PC-9 (cell line): ENCODE data around the gene C1orf74. TPM values are rescaled to one million over a fixed set of nuclear protein-coding genes. Genes with fewer than 3 reads are reported as not detected.

Source experiments
- BruUV-seq: library from RNA; stranded (reverse); fragments of 400-500 nt; replicated peaks from 2 replicates; lab custom pipeline; 2021; lab: Mats Ljungman, UMichigan
- CTCF ChIA-PET: fragments of 300-600 bp; sonication (Branson Sonifier 250); formaldehyde crosslinking; loops from one replicate; lab custom pipeline; 2022; ENCODE audit warnings: antibody characterized with exemption; lab: Charles Lee
- POLR2A ChIA-PET: fragments of 300-600 bp; sonication (Branson Sonifier 250); formaldehyde crosslinking; loops from one replicate; lab custom pipeline; 2022; ENCODE audit warnings: antibody characterized with exemption; ENCODE audit not compliant: unreplicated experiment; lab: Charles Lee
- DNase-seq, 2 experiments: peaks; one replicate each; pipeline versions ENCODE4 v3.0.0 to v3.0.0-alpha.2; 2015 to 2022; ENCODE audit warnings: mixed read lengths in 1 of 2
- H2AFZ ChIP-seq: fragments of 200-600 bp; sonication (generic); 2 replicates; pipeline ENCODE4 v1.8.1; 2017; ENCODE audit warnings: antibody characterized with exemption
- H3F3A ChIP-seq: fragments of 200-600 bp; sonication (generic); 2 replicates; pipeline ENCODE4 v1.8.1; 2017; ENCODE audit warnings: antibody characterized with exemption, mild to moderate bottlenecking, low read depth; ENCODE audit not compliant: insufficient read depth
- H3K27ac ChIP-seq: fragments of 200-600 bp; sonication (generic); 2 replicates; pipeline ENCODE4 v1.6.1; 2016; ENCODE audit warnings: mixed run types
- H3K27me3 ChIP-seq: fragments of 200-600 bp; sonication (generic); 2 replicates; pipeline ENCODE4 v1.6.1; 2016; ENCODE audit warnings: low read depth, mixed run types; ENCODE audit not compliant: insufficient read depth
- H3K36me3 ChIP-seq: fragments of 200-600 bp; sonication (generic); 2 replicates; pipeline ENCODE4 v1.6.1; 2016; ENCODE audit warnings: low read depth, mixed run types
- H3K4me1 ChIP-seq: fragments of 200-600 bp; sonication (generic); replicated peaks from 2 replicates; pipeline ENCODE4 v1.6.1; 2016; ENCODE audit warnings: mixed run types; ENCODE audit not compliant: insufficient read depth
- H3K4me2 ChIP-seq: fragments of 200-600 bp; sonication (generic); 2 replicates; pipeline ENCODE4 v1.6.1; 2017; ENCODE audit warnings: mixed run types
- H3K4me3 ChIP-seq: fragments of 200-600 bp; sonication (generic); 2 replicates; pipeline ENCODE4 v1.6.1; 2016; ENCODE audit warnings: mixed run types
- H3K79me2 ChIP-seq: fragments of 200-600 bp; sonication (generic); 2 replicates; pipeline ENCODE4 v1.6.1; 2017; ENCODE audit warnings: low read depth, mixed run types
- H3K9me2 ChIP-seq: fragments of 200-600 bp; sonication (generic); 2 replicates; pipeline ENCODE4 v1.8.1; 2017; ENCODE audit warnings: mild to moderate bottlenecking; ENCODE audit not compliant: insufficient read depth
- H3K9me3 ChIP-seq: fragments of 200-600 bp; sonication (generic); 2 replicates; pipeline ENCODE4 v1.8.1; 2016; ENCODE audit warnings: low read depth; ENCODE audit not compliant: insufficient read depth
- H4K20me1 ChIP-seq: fragments of 200-600 bp; sonication (generic); 2 replicates; pipeline ENCODE4 v1.8.1; 2017; ENCODE audit not compliant: insufficient read depth
- CTCF ChIP-seq: fragments of 200-600 bp; sonication (generic); conservative IDR thresholded peaks from 2 replicates; pipeline ENCODE4 v1.6.1; 2017; ENCODE audit warnings: mixed run types, antibody characterized with exemption, mild to moderate bottlenecking, moderate library complexity
- EZH2 ChIP-seq: fragments of 200-600 bp; sonication (generic); IDR thresholded peaks from 2 replicates; pipeline ENCODE4 v1.8.0; 2017; ENCODE audit warnings: antibody characterized with exemption, low read depth
- intact Hi-C: fragments of 100-400 bp; cut with micrococcal nuclease; formaldehyde crosslinking; loops from one replicate; pipeline ENCODE4 v1.10.0; 2022; ENCODE audit not compliant: unreplicated experiment
- total RNA-seq: library from RNA; stranded (reverse); gene quantifications from 2 replicates; pipeline ENCODE4 v1.2.3, GENCODE V29; 2021

C1orf74 gene
- total RNA-seq, 1 experiment from 2014 or later, result 5.0 TPM

DNA sequence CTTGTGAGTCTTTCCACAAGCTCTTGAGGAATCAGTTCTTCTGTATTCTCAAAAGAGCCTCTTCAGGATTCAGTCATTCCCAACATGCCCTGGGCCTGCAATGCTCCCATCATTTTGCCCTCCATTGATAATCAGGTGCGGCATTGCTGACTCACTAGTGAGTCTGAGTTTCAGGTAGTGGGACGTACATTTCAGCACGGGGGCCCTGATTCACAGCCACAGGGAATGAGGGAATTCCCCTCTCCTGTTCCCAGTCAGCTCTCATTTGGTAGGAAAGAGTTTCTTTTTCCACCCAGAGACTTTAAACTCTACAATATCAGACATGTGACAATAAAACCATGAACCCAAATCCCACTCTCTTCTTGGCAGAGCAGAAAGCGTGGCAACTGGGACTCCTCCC lies 25.3 kb upstream of the C1orf74 start:
- Histone ChIP-seq H3K9me2 (no peaks in the 10 kb centered on the region), H3F3A (peaks cover 20% of the 10 kb centered on the region; the same call in 1 of the 2 replicates), H3K4me3 (no peak overlapping the region), H3K79me2 (peaks cover 18% of the 10 kb centered on the region), H3K4me1 (peaks cover 31% of the 10 kb centered on the region), H3K4me2 (no peak overlapping the region), H3K9me3 (no peaks in the 10 kb centered on the region), H3K36me3 (no peaks in the 10 kb centered on the region), H4K20me1 (no peaks in the 10 kb centered on the region), H3K27ac (no peak overlapping the region), H2AFZ (no peak overlapping the region), H3K27me3 (no peaks in the 10 kb centered on the region)
- no peak for TF ChIP-seq EZH2
- TF ChIP-seq CTCF, result no peak
- POLR2A ChIA-PET, result no interaction called here
- intact Hi-C loops, result no loop called here
- BruUV-seq, result no TSS peak
- DNase-seq, result no peak
- CTCF ChIA-PET, result interaction anchor here (0.7 kb wide), 1 partner anchor 93 kb away, joined by 3 read pairs; no protein-coding TSS in a partner anchor

DNA sequence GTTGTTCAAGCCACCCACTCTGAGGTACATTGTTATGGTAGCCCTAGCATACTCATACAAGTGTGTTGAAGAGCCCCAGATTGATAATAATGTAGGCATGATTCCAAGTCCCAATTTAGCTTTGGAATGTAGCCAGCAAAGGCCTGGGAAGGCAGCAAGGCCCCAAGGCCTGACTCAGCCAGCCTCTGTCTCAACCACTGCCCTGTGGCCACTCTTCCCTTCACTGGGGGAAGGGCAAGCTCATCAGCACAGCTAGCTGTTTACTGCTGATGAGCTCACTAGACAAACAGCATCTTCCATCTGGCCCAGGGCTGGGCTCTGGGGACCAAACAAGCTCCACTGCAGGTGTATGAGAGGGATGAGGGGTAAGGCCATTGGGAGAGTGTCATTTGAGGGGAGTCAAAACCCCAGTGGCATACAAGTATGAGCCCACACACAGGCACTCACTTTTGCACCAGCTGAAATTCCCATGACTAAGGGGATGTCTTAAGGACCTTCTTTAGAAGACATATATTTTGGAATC lies 23.8 kb upstream of the C1orf74 start:
- Histone ChIP-seq H4K20me1 (no peaks in the 10 kb centered on the region), H3K9me2 (no peaks in the 10 kb centered on the region), H3K4me1 (peaks cover 41% of the 10 kb centered on the region), H3K4me2 (peak overlapping the region; percentile 27; the same call in 1 of the 2 replicates), H3F3A (peaks cover 20% of the 10 kb centered on the region; the same call in 1 of the 2 replicates), H3K79me2 (peaks cover 31% of the 10 kb centered on the region), H3K27ac (peak overlapping the region; percentile 36; the same call in 1 of the 2 replicates), H3K4me3 (no peak overlapping the region), H2AFZ (no peak overlapping the region), H3K27me3 (no peaks in the 10 kb centered on the region), H3K9me3 (no peaks in the 10 kb centered on the region), H3K36me3 (no peaks in the 10 kb centered on the region)
- no TSS peak for BruUV-seq
- peak; percentile 68 to 88 for DNase-seq
- CTCF ChIA-PET, result interaction anchor here (0.6 to 1.4 kb wide), 5 partner anchors 15 to 484 kb away, joined by 5 to 8 read pairs (median 5); partner anchors contain the start of gene UTP25
- no peak for TF ChIP-seq CTCF
- TF ChIP-seq EZH2, result no peak
- POLR2A ChIA-PET, result interaction anchor here (0.6 to 0.7 kb wide), 4 partner anchors 156 to 612 kb away, joined by 3 to 16 read pairs (median 5); no protein-coding TSS in a partner anchor
- intact Hi-C loops, result no loop called here

- no peak overlapping the region for H3K4me3 ChIP-seq
- no peak for TF ChIP-seq EZH2
- no peak for TF ChIP-seq CTCF
- H3K36me3 ChIP-seq, result no peaks in the 10 kb centered on the region
- peaks cover 35% of the 10 kb centered on the region for H3K79me2 ChIP-seq
- POLR2A ChIA-PET, result interaction anchor here (0.6 to 0.7 kb wide), 3 partner anchors 156 to 426 kb away, joined by 3 to 16 read pairs (median 7); no protein-coding TSS in a partner anchor
- peak overlapping the region; percentile 36; the same call in 1 of the 2 replicates for H3K27ac ChIP-seq
- no peaks in the 10 kb centered on the region for H3K9me3 ChIP-seq
- CTCF ChIA-PET, result interaction anchor here (0.5 to 1.4 kb wide), 7 partner anchors 16 to 504 kb away, joined by 3 to 8 read pairs (median 5); partner anchors contain the start of gene UTP25
- H4K20me1 ChIP-seq, result no peaks in the 10 kb centered on the region; the same call in 1 of the 2 replicates
- no peaks in the 10 kb centered on the region for H3K27me3 ChIP-seq
- H2AFZ ChIP-seq, result no peak overlapping the region
- peaks cover 20% of the 10 kb centered on the region; the same call in 1 of the 2 replicates for H3F3A ChIP-seq
- DNase-seq, result no peak
- H3K9me2 ChIP-seq, result no peaks in the 10 kb centered on the region
- peak overlapping the region; percentile 27; the same call in 1 of the 2 replicates for H3K4me2 ChIP-seq
- peaks cover 41% of the 10 kb centered on the region for H3K4me1 ChIP-seq
- intact Hi-C loops, result loop anchor here (2.0 kb wide), 1 partner anchor 19 kb away; the partner anchor contains the start of gene UTP25
- BruUV-seq, result no TSS peak
These were observed 23.1 kb upstream of the C1orf74 start for GRCh38 chr1:209807509-209807908.
